Vagina (tissue), 2 donors: ENCODE results near the gene SEBOX.

Experiments used
- POLR2A ChIP-seq, 2 donors: fragments of 450-650 bp; IDR thresholded peaks; one replicate each; pipeline ENCODE4 v1.6.1; 2017; ENCODE audit warnings: antibody characterized with exemption in 2 of 2, mild to moderate bottlenecking in 2 of 2, moderate library complexity in 2 of 2
- TF ChIP-seq, protein P1 (sequence below), 3 experiments: fragments of 450-650 bp in 2 of 3; fragments of 200-600 bp in 1 of 3; sonication (generic) in 1 of 3; IDR thresholded peaks; one replicate each; pipeline ENCODE4 v1.5.1; 2017 to 2019; ENCODE audit warnings: antibody characterized with exemption in 3 of 3, mild to moderate bottlenecking in 2 of 3, moderate library complexity in 2 of 3

DNA sequence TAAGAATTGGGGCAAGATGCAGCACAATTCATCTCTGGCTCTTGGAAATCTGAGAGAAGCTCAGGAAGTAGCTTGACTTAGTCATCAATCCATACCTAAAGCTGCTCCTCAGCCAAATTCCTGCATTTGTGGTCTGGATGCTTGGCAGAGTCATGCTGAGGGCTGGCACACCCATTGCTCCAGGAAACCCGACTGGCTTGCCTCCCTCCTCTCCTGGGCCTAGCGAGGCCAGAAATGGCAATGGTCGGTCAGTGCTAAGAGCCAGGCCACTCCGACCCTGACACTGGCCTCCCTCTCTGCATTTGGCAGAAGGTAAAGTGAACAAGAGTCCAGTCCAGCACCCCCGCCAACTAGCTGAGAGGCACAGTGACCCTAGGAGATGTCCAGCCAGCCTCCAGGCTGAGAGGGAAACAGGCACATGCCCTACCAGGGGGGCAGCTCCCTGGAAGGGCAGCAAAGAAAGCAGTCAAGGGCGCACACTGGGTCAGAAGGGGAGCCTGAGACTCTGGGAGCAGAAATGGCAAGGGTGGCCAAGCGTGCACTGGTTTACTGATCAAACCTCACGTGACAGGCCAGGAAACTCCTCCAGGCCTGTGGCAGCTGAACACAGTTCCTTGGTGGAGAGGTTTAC, 17.6 kb downstream of the SEBOX start:
- no peak for TF ChIP-seq POLR2A (IDR thresholded peaks at IDR 0.05)
- TF ChIP-seq, protein P1, sequence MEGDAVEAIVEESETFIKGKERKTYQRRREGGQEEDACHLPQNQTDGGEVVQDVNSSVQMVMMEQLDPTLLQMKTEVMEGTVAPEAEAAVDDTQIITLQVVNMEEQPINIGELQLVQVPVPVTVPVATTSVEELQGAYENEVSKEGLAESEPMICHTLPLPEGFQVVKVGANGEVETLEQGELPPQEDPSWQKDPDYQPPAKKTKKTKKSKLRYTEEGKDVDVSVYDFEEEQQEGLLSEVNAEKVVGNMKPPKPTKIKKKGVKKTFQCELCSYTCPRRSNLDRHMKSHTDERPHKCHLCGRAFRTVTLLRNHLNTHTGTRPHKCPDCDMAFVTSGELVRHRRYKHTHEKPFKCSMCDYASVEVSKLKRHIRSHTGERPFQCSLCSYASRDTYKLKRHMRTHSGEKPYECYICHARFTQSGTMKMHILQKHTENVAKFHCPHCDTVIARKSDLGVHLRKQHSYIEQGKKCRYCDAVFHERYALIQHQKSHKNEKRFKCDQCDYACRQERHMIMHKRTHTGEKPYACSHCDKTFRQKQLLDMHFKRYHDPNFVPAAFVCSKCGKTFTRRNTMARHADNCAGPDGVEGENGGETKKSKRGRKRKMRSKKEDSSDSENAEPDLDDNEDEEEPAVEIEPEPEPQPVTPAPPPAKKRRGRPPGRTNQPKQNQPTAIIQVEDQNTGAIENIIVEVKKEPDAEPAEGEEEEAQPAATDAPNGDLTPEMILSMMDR (IDR thresholded peaks at IDR 0.05), result no peak
